WTC11 (cell line): ENCODE measurements around the gene SDC4.

ENCODE experiments used
- CBFB ChIP-seq: sonication (generic); formaldehyde crosslinking; IDR thresholded peaks from 2 replicates; pipeline ENCODE4 v1.8.1; 2022; ENCODE audit warnings: mild to moderate bottlenecking, low read depth, missing genetic modification reagents
- CREB1 ChIP-seq: sonication (generic); formaldehyde crosslinking; IDR thresholded peaks from 2 replicates; pipeline ENCODE4 v1.8.0; 2023; ENCODE audit warnings: mild to moderate bottlenecking, missing genetic modification reagents
- CTCF ChIP-seq: fragments of 200-600 bp; IDR thresholded peaks from 2 replicates; pipeline ENCODE4 v1.8.0; 2022; ENCODE audit warnings: antibody characterized with exemption
- FOXJ3 ChIP-seq: sonication (generic); formaldehyde crosslinking; IDR thresholded peaks from 2 replicates; pipeline ENCODE4 v1.9.0; 2021; ENCODE audit warnings: missing genetic modification reagents, mild to moderate bottlenecking, borderline replicate concordance
- NR2C2 ChIP-seq: sonication (generic); formaldehyde crosslinking; IDR thresholded peaks from 2 replicates; pipeline ENCODE4 v1.8.0; 2022; ENCODE audit warnings: mild to moderate bottlenecking, missing genetic modification reagents
- STAT6 ChIP-seq: sonication (generic); formaldehyde crosslinking; conservative IDR thresholded peaks from 2 replicates; pipeline ENCODE4 v1.8.1; 2023; ENCODE audit warnings: mild to moderate bottlenecking, low read depth, missing genetic modification reagents, moderate library complexity
- TP53 ChIP-seq: sonication (generic); formaldehyde crosslinking; IDR thresholded peaks from 2 replicates; pipeline ENCODE4 v1.8.1; 2023; ENCODE audit warnings: mild to moderate bottlenecking, missing genetic modification reagents
- ZNF121 ChIP-seq: sonication (generic); formaldehyde crosslinking; IDR thresholded peaks from 2 replicates; pipeline ENCODE4 v1.8.0; 2023; ENCODE audit warnings: missing genetic modification reagents

- TF ChIP-seq CTCF: no peak
- TF ChIP-seq FOXJ3 (CRISPR knock-in tag): no peak
- TF ChIP-seq ZNF121 (CRISPR knock-in tag): no peak
- no peak for TF ChIP-seq CREB1 (CRISPR knock-in tag)
- TF ChIP-seq TP53: no peak
- no peak for TF ChIP-seq NR2C2
- TF ChIP-seq STAT6 (CRISPR knock-in tag): no peak
- no peak for TF ChIP-seq CBFB (CRISPR knock-in tag)
These were observed 35.0 kb downstream of the SDC4 start for GRCh38 chr20:45313065-45313695.
